GM19438 (cell line): Measurements from ENCODE around the gene PDE4D.
"Not testable (repeated sequence)": the region's sequence is repeated elsewhere in the genome, so short reads cannot be mapped to it uniquely, and the experiment has no call there.

Source experiments
- ATAC-seq: cut with Tn5 transposase; IDR thresholded peaks from one replicate; pipeline ENCODE4 v1.9.1; 2021; ENCODE audit warnings: low read depth; ENCODE audit not compliant: unreplicated experiment

The PDE4D gene

DNA sequence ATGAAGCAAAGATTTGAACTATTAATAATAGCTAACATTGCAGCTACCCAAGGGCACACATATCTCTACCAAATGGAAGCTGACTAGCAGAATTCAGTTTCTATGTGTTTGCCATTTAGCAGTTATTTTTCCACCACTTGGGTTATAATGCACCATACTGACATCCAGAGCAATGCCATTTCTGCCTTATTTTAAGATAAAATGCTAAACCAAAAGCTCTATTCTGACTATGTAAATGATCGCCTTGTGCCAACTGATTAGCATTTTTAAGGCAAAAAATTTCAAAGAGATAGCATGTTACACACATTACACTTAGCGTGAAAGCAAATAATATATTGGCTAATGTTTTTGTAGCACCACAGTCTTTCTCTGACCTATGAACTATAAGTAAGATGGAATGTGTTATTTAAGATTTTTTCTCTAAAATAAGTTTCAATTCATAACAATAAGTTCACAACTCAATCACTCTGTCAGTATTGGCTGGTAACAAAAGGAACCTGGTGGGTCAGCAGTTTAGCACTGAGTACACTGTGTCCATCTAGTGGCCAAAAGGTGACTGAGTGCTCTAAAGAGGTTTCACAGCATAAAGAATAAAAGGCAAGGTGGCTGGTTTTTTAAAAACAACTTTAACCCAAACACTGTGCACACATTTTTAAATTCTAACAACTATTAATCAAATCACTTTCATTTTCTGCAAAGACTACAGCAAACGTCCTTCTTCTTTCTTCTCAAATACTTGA is 443.5 kb downstream of the PDE4D start:
- ATAC-seq: no peak

DNA sequence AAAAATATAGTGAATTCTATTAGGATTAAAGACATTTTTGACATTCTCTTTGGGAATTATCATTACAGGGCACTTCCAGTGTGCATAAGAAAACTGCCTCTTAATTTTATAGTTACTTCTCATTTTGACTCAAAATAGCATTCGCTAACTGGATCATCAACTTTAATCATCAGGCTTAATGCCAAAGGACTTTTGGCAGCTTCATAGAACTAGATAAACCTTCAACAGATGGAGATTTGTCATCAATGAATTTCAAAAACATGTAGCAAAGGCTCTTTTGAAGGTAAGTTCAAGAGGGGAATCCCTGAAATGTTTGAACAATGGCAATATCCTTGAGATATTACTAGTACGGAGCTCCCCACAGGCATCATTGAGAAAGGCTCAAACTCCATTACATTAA is 447.2 kb downstream of the PDE4D start:
- ATAC-seq: no peak

DNA sequence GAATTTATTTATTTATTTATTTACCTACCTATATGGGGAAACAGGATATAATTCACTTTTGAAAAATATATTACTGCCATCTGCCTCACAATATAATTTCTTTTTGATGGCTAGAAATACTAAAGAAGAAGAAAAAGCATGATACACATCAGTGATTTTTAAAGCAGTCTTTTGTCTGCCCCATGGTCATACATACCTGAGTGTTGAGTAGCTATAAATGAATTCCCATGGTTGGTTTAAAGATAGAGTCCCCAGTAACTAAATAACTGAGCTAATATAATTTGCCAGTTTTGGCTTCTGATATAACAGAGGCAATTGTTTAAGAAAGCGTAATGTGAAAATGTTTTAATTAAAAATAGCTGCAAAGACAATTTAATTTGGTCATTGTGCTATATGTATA is 447.8 kb downstream of the PDE4D start:
- ATAC-seq: no peak

DNA sequence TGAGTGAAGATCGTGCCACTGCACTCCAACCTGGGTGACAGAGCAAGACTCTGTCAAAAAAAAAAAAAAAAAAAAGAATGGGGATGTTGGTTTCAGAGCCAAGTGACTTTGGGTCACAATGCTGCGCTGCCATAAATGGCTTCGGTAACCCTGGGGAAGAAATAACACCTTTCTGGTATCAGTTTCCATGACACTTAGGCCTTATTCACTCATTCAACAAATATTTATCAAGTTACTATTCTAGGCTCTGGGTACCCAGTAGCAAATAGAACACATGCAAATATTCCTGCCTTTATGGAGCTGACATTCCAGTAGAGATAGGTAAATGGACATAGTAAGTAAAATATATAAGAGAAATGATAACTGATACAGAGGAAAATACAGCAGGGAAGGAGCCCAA is 454.2 kb downstream of the PDE4D start:
- ATAC-seq: no peak

DNA sequence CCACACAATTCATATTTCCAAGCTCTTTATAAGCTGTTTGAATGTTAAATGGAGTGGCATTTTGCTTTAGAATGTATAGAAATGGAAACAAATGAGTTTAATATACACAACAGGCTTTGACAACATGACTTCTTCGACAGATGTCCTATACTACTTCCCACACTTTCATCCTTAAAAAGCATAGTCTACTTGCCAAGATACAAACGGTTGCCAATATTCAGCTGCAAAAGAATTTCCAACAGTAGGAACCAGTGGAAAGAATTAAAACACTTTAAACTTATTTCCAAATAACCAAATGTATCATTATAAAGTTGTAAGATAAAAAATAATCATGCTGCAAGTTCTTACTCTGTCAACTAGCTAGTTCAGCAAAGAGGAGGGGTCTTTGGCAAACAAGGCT is 456.4 kb downstream of the PDE4D start:
- ATAC-seq: no peak

DNA sequence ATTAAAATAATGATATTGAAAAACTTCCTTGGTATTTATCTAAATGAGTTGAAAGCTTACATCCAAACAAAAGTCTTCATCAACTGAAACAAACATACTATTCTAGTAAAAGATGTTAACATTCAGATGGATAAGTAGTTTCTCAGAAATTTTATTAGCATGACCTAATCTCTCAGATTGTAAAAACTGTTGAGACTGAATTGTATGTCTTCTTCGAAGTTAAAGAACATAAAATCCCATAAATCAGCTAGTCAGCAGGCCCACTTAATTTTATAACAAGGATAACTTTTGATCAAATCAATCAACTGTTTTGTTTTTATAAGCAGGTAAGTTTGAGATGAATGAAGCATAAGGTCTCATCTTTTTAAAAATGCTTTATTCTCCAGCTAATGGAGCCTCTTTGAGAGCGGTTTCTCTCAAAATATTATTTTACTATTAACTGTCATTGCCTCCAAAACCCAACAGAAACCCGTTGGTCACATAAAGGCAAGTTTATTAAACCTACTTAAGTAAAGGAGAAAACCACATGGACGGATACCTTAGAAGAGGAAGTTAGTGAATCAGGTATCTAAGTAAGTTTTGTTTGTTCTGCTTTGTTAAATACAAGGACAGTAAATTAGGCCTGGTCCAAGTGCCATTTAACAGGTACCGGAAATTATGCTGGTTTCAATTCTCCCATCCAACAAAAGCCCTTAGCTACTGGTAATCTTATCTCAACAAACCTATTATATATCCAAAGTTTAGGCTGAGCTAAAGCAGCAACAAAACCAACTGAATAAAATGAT is 457.0 kb downstream of the PDE4D start:
- ATAC-seq: no peak

DNA sequence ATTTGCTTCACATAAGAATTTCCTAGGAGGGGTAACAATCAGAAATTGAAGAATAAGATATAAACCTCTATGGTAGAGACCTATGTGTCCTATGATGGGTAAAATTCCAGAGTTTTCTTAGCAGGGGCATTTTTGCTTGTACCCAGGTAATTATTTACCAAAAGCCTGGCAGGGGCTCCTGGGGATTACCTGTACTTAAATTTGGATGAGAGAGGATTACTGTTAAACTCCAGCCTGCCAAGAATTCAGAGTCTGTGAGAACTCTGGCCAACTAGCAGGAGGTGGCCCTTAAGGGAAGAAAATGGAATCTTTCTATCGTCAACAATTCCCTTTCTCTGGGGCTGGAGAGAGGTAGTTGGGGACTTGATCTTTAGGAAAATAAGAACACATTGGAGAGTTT is 460.4 kb downstream of the PDE4D start:
- ATAC-seq: no peak

DNA sequence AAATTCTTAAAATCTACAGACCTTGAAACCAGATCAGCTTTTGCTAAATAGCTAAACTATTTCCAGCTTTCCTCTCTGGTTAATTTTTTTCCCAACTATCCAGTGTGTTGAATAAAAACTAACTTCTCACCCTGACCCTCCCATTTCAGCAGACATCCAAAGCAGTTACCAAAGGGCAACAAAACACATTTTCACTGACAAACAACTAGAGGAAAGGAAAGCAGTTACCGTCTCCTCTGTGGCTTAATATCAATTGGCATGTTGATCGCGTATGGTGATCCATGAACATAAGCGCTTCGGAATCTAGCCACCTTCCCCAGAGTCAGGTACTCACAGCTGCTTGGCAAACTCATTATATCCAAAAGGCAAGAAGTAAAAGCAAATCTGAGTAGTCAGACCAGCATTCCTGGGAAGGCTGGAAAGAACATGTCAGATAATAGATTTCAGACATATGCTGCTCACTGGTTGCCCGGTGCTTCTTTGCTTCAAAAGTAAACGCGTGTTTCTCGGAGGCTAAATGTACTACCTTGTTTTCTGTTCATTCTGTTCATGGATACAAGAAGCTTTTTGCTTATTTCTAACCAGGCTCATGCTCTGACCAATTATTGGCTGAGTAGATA is 463.4 kb downstream of the PDE4D start:
- ATAC-seq: no peak

DNA sequence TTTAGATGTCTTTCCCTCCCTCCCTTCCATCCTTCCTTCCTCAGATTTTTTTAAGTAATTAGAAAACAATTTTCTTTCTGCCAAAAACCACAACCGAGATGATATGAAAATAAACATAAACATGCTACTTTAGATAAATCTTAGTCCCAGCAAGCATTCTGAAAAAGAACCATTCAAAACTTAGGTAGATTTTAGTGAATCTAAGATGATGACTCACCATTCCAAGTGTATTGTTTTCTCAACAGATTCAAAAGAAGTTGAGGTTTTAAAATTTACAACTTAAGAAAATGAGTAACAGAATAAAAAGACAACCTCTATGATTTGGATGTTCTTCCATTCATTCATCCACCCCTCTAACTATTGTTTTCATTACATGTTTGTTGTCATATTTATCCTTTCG is 465.1 kb downstream of the PDE4D start:
- no peak for ATAC-seq

DNA sequence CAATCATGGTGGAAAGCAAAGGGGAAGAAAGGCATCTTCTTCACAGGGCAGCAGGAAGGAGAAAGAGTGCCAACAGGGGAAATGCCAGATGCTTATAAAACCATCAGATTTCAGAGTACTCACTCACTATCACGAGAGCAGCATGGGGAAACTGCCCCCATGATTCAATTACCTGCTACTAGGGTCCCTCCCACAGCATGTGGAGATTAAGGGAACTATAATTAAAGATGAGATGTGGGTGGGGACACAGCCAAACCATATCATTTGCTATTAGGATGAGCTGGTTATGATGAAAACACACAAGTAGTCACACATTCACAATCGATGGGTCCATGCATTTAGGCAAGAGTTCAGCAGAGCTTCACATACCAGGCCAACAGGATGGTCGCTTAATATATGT is 469.0 kb downstream of the PDE4D start:
- ATAC-seq: no peak

DNA sequence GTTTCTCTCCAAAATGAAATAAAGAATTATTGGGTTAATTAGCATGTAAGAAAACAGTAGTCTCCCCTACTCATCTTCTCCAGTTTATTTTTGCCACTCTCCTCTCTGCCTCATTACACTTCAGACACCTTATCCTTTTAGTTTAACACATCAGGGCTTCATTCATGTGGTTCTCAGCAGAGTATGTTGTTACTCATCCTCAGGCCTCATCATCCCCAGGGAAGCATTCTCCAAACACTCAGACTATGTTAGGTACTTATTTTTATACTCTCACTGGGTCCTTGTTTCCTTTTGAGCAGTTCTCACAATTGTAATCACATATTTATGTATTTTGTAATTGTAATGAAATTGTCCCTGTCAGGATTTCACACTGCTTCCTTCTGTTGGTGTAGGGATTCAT is 470.5 kb downstream of the PDE4D start:
- no peak for ATAC-seq

DNA sequence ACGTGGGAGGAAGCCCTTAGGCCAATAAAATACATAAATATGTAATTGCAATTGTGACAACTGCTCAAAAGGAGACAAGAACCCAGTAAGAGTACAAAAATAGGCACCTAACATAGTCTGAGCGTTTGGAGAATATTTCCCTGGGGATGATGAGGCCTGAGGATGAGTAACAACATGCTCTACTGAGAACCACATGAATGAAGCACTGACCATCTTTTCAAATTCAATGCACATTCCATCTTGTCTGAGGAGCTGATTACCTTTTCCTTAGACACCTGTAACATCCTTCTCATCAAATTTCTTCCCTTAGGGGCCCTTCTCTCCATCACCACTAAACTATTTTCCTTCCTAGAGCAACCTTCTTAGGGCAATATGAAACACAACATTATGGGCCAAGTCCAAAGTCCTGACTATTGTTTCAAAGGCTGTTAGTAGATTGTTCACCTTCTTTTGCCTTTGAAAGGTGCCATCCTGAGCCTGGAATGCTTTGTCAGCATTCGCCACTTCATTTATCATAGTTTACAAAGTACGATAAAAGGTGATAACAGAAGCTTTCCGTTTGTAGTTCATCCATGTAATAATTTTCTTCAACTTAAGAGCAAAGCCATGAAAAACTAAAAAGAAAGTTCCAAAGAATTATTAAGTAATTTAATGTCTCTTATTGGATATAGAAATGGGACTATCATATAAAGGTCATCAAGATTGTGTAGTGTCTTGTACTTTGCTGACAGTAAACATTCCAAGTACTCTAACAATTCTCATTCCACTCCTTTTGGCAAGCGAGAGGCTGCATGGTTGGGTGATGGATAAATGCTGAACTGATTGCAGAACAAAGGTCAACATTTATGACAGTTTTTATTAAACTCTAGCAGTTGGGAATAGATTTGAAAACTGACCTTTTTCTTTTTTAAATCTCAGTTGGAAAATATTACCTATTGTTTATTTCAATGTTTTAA is 471.3 kb downstream of the PDE4D start:
- no peak for ATAC-seq

DNA sequence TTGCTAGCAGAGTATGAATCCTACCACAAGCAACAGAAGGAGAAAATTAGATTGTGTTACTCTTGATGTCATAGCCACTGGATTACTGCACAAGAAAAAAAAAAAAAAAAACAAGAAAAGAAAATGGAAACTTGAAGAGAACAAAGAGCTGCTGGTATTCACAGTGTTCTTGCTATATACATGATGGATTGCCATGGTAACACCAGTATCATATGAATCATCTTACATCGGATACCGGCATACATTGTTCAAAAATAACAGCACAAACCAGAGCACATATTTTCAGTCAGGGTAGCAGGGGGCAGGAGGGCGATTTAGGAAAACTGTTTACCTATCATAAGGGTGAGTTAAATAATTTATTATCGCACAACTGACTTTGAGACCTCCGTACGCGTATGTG is 472.9 kb downstream of the PDE4D start:
- no peak for ATAC-seq

DNA sequence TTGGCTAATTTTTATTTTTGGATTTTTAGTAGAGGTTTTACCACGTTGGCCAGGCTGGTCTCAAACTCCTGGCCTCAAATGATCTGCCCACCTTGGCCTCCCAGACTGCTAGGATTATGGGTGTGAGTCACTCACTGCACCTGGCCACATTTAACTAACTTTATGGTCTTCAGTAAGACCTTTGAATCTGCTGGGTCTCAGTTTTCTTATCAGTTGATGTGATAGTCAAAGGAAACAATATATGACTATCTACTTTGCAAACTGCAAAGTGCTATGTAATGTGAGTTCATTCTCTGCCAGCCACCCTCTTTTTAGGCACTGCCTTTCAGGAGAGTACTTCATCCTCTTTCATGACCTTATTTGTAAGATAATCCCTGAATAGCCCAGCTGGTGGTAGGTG is 474.7 kb downstream of the PDE4D start:
- no peak for ATAC-seq

DNA sequence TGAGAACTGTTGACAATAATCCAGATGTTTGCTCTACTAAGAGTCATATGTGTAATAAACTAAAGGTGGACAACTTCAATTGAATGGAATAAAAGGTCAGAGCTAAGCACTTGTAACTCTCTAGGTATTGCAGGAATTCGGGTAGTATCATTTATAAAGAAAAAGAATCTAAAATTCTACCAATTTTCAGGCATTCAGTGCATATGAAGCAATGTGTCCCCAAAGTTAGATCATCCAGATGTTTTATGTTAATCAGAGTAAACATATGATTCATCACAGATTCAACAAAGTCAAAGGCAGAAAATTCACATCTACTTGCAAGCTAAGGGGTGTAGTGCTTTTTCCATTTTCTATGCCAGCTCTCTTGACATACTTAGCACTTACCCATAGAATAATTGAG is 477.1 kb downstream of the PDE4D start:
- ATAC-seq: no peak

DNA sequence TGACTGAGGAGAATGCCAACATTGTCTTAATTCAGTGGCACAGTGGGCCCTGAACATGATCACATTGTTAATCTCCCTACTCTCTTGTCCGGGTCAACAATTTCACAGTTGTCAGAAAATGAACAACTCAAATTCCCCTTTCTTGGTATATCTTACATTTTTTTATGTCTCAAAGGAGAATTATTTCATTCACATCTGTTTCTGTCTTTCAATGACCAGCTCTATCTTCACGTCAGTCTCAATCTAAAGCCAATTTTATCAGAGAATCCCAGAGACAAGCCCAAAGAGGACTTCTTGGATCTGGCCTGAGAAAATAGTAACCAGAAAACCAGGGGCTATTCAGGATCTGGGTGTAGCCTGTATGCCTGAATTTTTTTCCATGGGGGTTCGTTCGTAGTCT is 477.5 kb downstream of the PDE4D start:
- ATAC-seq: no peak

DNA sequence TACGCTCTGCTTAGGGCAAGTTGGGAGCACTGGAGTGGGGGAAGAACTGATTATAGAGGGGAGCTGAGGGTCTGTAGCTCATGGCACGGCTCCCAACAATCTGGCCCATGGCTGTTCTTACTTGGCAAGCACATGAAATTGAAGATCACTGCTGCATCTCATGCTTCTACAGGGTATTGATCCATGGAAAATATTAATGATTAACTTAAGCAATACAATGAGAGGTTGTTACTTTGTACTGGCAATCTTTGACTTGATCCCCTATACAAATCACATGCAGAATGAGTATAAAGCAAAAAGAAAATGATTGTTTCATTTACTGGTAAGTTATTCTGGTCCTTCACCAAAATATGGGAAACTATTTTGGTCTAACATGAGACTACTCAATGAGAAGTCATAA is 481.1 kb downstream of the PDE4D start:
- no peak for ATAC-seq

DNA sequence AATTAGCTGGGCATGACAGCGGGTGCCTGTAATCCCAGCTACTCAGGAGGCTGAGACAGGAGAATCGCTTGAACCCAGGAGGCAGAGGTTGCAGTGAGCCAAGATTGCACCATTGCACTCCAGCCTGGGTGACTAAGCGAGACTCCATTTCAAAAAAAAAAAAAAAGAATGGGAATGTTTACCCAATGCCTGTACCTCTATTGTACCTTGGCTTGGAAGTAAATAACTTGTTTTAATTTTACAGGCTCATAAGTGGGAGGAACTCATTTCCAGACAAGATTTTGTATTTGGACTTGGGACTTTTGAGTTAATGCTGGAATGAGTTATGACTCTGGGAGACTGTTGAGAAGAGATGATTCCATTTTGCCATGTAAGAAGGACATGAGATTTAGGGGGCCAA is 484.5 kb downstream of the PDE4D start:
- ATAC-seq: not testable (repeated sequence)

DNA sequence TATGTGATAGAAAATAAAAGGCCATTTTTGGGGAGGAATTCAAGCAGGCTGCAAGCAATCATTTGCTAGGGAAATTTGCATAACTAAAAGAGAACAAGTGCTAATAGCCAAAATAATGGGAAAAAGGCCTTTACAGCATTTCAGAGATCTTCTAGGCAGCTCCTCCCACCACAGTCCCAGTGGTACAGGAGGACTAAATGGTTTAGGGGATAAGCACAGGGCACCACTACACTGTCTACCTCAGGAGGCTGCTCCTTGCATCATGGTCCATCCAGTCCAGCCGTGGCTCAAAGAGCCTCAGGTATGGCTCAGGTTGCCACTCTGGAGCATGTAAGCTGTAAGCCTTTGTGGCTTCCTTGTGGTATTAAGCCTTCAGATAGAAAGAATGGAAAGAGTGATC is 485.6 kb downstream of the PDE4D start:
- ATAC-seq: no peak

DNA sequence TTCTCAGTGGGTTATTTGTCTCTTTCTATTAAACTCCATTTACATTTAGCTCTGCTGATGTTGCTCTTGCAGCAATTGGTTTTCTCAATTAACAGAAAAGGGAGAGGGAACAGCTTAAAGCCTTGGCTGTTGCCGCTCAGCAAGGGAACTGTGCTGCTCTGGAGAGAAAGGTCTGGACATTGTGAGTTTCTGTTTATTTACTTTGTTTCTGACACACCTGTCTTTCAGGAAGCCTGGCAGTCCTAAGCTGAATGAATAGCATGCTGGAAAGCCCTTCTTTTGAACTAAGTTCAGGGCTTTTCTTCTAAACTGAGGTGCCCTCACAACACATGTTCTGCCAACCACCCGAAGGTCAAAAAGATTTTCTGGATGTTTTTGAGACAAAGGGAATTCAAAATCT is 491.9 kb downstream of the PDE4D start:
- ATAC-seq: no peak

DNA sequence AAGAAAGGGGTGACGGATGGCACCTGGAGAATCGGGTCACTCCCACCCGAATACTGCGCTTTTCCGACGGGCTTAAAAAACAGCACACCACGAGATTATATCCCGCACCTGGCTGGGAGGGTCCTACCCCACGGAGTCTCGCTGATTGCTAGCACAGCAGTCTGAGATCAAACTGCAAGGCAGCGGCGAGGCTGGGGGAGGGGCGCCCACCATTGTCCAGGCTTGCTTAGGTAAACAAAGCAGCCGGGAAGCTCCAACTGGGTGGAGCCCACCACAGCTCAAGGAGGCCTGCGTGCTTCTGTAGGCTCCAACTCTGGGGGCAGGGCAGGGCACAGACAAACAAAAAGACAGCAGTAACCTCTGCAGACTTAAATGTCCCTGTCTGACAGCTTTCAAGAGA is 498.6 kb downstream of the PDE4D start:
- ATAC-seq: not testable (repeated sequence)
